Stomach (tissue), 4 donors: ENCODE results near the gene SGTA.

Source experiments
- EP300 ChIP-seq: sonication (generic); formaldehyde crosslinking; IDR thresholded peaks from one replicate; pipeline ENCODE4 v1.6.1; 2017; ENCODE audit warnings: antibody characterized with exemption
- POLR2A ChIP-seq, 4 donors: fragments of 450-650 bp; IDR thresholded peaks; one replicate each; pipeline ENCODE4 v1.6.1; 2016; ENCODE audit warnings: antibody characterized with exemption in 4 of 4, control low read depth in 2 of 4, mild to moderate bottlenecking in 1 of 4, moderate library complexity in 1 of 4
- POLR2AphosphoS5 ChIP-seq, 3 donors: sonication (generic); formaldehyde crosslinking; IDR thresholded peaks; one replicate each; pipeline ENCODE4 v1.6.1; 2016; ENCODE audit warnings: antibody characterized with exemption in 3 of 3
- TF ChIP-seq, protein P1 (sequence below), 7 experiments: fragments of 450-650 bp in 4 of 7; fragments of 200-600 bp in 3 of 7; sonication (generic) in 3 of 7; IDR thresholded peaks; one replicate each; pipeline ENCODE4 v1.5.1; 2016 to 2019; ENCODE audit warnings: antibody characterized with exemption in 7 of 7, control low read depth in 2 of 7, mild to moderate bottlenecking in 1 of 7

GRCh38 chr19:2761876-2762782, 20.9 kb downstream of the SGTA start:
- TF ChIP-seq EP300: no peak
- no peak for TF ChIP-seq POLR2AphosphoS5 (IDR thresholded peaks at IDR 0.05)
- TF ChIP-seq, protein P1, sequence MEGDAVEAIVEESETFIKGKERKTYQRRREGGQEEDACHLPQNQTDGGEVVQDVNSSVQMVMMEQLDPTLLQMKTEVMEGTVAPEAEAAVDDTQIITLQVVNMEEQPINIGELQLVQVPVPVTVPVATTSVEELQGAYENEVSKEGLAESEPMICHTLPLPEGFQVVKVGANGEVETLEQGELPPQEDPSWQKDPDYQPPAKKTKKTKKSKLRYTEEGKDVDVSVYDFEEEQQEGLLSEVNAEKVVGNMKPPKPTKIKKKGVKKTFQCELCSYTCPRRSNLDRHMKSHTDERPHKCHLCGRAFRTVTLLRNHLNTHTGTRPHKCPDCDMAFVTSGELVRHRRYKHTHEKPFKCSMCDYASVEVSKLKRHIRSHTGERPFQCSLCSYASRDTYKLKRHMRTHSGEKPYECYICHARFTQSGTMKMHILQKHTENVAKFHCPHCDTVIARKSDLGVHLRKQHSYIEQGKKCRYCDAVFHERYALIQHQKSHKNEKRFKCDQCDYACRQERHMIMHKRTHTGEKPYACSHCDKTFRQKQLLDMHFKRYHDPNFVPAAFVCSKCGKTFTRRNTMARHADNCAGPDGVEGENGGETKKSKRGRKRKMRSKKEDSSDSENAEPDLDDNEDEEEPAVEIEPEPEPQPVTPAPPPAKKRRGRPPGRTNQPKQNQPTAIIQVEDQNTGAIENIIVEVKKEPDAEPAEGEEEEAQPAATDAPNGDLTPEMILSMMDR (IDR thresholded peaks at IDR 0.05): no peak
- no peak for TF ChIP-seq POLR2A (IDR thresholded peaks at IDR 0.05)
